Germinal center (tissue), 1 donor: ENCODE data around the gene ADAMTS6.

ENCODE experiments used
- DNase-seq: peaks from one replicate; pipeline ENCODE4 v3.0.0; 2012; ENCODE audit warnings: mixed read lengths, low spot score

The ADAMTS6 gene

GRCh38 chr5:65279603-65280002 lies 202.1 kb downstream of the ADAMTS6 start:
- DNase-seq = no peak

DNA sequence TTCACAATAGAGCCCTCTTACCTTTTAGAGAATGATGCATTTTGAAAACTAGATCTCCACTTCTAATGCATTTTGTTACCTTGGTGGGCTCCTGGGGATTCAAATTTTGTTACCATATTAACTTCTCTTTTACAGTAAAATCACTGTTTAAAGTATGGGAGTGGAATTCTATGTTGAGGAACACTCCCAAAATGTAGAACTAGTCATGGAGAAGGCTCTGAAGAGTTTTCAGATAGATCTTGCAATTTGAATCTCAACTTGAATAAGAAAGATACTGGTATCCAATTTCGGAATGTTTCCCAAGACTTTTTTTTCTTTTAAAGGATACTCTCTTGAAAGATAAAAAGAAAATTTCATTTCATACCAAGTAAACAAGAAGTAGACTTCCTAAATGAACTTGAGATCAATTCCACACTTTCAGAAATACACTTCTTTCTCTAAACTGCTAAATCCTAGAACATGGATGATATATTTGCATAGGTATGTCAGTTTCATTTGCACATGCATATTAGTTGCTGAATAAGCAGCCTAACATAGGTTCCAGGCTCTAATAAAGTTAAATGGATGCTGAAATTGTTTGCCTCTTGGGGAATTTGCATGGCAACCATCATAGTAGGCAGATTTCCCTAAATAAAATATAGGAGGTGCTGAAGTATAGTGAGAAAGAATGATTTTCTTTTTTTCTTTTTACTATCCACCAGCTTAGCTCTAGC lies 205.4 kb downstream of the ADAMTS6 start:
- no peak for DNase-seq

DNA sequence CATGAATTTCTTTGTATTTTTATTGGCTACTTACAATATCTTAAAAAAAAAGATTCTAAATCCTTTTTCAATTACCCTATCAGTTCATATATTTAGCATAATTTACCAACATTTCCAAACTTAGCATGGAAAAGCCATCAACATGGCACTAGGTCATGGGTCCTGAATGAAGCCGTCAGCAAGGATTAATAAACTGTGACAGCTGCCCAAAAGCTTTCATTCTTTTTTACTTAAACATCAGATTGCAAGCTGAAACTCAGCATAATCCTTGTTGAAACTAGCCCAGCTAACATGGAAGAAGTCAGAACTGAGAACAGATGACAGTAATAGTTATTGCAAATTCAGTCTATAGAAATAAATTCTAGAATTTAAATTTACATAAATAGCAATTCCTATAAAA lies 209.8 kb downstream of the ADAMTS6 start:
- DNase-seq = no peak

GRCh38 chr5:65268525-65268924 lies 213.2 kb downstream of the ADAMTS6 start:
- no peak for DNase-seq

DNA sequence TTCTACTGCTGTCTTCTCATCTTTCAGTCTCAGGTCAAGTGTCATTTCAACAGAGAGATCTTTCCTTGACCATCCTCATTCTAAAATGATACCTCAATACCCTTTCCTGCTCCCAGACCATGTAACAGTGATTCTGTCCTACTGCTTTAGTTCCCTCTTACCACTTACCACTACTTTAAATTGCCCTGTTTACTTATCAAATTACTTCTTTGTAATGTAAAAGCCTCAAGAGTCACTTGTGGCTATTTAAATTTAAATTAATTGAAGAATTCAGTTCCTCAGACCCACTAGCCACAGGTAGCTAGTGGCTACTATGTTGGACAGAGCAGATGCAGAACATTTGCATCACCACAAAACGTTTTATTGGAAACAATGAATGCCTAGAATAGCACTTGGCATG lies 217.3 kb downstream of the ADAMTS6 start:
- no peak for DNase-seq

- DNase-seq = no peak
Observed at GRCh38 chr5:65263321-65263720, 218.4 kb downstream of the ADAMTS6 start.

GRCh38 chr5:65262649-65263059 lies 219.1 kb downstream of the ADAMTS6 start:
- no peak for DNase-seq

GRCh38 chr5:65262096-65262495 lies 219.6 kb downstream of the ADAMTS6 start:
- no peak for DNase-seq

DNA sequence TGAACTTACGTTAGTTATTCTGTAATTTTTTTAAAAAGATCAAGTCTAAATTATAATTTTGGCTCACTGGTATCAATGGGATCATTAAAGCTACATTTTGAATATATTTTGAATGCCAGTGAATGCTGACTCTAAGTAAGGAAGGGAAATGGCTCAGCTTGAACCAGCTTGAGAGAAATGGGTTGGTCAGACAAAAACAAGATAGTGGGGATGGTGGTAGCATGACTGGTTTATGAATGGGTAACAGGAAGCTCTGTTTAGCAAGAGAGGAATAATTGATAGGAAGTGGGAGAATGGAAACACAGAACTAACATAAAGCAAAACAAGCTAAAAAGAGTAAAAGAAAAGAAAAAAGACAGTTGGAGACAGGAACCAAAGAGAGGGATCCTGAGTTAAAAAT lies 220.2 kb downstream of the ADAMTS6 start:
- DNase-seq = no peak

DNA sequence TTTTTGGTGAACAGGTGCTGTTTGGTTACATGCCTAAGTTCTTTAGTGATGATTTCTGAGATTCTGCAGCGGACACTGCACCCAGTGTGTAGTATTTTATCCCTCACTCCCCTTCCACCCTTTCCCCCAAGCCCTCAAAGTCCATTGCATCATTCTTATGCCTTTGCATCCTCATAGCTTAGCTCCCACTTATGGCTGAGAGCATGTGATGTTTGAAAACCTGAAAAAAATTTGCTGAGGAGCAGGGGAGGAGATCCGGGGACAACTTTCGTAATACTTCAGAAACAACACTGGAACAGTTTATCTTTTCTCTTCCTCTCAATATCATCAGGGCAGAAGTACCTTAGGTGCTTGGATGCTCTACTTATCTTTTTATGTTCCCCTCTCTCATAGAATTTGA lies 226.4 kb downstream of the ADAMTS6 start:
- no peak for DNase-seq

- DNase-seq = no peak
Observed at GRCh38 chr5:65252977-65253376, 228.7 kb downstream of the ADAMTS6 start.

GRCh38 chr5:65248896-65249295 lies 232.8 kb downstream of the ADAMTS6 start:
- DNase-seq = no peak

DNA sequence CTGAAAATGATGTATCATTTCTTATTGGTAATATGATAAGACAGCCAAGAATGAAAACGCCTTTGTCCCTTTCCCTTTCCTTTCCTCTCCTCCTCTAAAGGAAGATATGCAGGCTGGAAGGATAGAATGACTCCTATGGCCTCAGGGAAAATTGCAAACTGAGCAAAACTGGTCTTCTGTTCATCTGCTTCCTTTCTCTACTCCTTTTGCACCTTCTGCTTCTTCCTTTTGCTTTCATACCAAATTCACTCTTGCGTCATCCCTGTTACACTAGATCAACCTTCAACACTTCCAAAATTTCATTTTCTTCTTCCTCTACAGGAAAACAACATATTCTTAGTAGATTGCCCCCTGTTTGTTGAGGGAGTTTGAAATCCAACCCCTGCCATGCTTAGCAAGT lies 234.1 kb downstream of the ADAMTS6 start:
- no peak for DNase-seq

GRCh38 chr5:65246741-65247140 lies 235.0 kb downstream of the ADAMTS6 start:
- DNase-seq = no peak

DNA sequence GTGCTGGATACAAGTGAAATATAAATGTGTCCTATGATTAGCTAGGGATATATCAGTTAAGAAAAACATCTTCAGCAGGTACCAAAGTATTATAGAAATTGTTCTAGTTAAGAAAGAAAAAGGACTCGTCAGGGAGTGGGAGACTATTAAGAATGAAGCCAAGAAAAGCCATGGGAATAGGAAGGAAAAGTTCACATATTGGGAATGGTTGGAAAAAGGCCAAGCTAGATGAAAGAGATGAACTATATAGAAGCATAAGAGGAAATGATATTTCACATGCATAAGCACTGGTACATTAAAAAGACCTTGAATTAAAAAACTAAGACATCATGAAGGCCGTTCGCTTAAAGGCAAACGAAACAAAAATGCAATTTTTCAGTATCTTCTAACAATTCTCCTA lies 237.7 kb downstream of the ADAMTS6 start:
- DNase-seq = no peak

DNA sequence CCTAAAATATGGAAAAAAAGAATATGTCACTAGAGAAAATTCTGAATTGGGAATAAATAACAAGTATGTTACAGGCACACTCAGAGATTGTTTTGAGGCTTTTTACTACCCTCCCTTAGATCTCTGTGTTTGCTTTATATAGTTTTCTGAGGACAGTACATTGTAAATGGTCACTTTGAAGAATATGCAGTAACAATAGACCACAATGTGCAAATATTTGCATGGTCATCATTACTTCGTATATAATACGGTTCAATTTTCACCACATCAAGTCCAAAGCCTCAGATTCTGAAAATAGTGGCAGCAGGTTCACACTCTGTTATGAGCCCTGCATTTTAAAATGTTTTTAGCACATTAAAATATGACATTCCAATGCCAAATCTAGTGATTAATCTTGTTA lies 238.6 kb downstream of the ADAMTS6 start:
- DNase-seq = no peak

DNA sequence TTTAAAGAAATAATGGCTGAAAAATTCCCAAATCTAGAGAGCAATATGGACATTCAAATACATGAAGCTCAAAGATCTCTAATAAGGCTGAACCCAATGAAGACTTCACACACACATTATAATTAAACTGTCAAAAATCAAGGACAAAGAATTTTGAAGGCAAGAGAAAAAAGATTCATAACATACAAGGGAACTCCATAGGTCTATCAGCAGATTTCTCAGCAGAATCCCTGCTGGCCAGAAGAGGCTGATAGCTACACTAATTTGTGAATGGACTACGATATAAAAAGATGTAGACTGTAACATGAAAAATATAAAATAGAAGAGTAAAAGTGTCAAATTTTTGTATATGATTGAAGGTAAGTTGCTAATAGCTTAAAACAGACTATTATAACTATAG lies 251.9 kb downstream of the ADAMTS6 start:
- no peak for DNase-seq

GRCh38 chr5:65213921-65214525 lies 267.7 kb downstream of the ADAMTS6 start:
- no peak for DNase-seq

DNA sequence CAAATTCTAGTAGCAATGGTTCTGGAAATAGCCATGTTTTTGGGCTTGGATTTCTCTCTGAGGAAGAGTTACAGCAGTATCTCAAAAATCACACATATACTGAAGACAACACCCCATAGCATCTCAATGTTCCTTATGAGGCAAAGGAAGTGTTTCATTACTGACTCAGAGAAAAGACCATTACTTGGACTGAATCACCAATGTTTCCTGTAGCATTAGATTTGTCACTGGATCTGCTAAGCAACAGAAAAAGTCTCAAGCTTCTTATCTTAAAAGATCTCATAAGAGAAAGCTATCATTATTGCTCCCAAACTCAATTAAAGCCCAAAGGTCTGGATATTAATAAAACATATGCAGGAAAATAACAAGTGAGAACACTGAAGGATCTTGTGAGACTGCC lies 272.4 kb downstream of the ADAMTS6 start:
- no peak for DNase-seq

DNA sequence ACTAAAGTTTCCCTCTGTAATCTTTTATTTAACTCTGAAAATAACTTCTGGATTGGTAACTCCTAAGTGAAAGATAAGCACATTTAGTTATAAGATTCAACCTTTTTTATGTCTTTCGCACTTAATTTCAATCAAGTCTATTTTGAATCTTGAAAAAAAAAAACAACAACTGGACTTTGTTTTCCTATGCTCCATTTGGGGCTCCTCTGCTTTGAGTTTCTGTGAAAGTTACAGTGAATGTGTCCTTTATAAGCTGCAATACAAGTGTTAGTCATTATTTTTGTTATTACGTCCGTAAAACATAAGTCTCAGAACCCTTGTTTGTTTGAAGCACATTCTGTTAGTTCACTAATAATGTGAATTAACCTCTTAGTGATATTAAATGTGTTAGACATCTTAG lies 276.8 kb downstream of the ADAMTS6 start:
- no peak for DNase-seq

- DNase-seq = no peak
Observed at GRCh38 chr5:65203746-65204145, 278.0 kb downstream of the ADAMTS6 start.

GRCh38 chr5:65199993-65200675 lies 281.6 kb downstream of the ADAMTS6 start:
- DNase-seq = no peak

DNA sequence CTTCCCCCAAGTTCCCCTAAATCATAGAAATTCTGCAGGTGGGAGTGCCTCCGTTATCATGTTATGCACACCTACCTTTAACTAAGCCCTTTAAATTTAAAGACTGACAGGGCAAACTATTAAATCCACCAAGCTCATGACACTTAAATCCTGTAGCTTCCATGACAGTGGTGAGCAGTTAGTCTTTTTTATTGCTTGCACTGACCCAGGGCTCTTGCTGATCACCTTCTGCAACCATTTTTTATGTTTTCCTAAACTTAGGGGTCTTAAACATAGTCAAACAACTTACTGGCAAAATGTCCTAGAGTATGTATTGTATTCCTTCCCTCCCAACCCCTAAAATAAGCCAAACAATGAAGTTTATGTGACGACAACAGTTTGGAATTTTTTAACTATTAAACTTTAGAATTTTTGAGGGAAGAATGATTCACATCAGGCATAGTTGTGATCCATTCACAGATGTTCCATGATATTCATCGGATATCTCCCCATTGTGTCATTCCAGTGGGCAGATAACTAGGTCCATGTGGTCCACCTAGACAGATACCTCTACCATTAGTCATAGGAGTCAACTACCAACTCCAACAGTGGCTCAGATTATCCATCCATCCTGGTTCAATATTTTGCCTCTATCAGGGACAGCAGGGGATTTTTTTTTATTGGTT lies 283.1 kb downstream of the ADAMTS6 start:
- DNase-seq = no peak
